HepG2 (cell line): Measurements from ENCODE around the gene PPARA. TPM values are rescaled to one million over a fixed set of nuclear protein-coding genes. Genes with fewer than 3 reads are reported as not detected.

ENCODE experiments used
- GTF3A ChIP-seq: sonication (generic); formaldehyde crosslinking; conservative IDR thresholded peaks from 2 replicates; pipeline ENCODE4 v1.4.0; 2020; ENCODE audit warnings: mild to moderate bottlenecking, missing genetic modification reagents
- HNF1A ChIP-seq, 2 experiments: sonication (generic) in 1 of 2; formaldehyde crosslinking in 1 of 2; IDR thresholded peaks; 2 replicates each; pipeline versions ENCODE4 v1.4.0 to v1.6.1; 2016 to 2020; ENCODE audit warnings: borderline replicate concordance in 1 of 2, low read depth in 1 of 2, mild to moderate bottlenecking in 1 of 2, missing genetic modification reagents in 1 of 2
- KIAA2018 ChIP-seq: sonication (generic); formaldehyde crosslinking; IDR thresholded peaks from 2 replicates; pipeline ENCODE4 v1.5.0; 2020; ENCODE audit warnings: mild to moderate bottlenecking, missing genetic modification reagents, borderline replicate concordance
- POLR2A ChIP-seq, 2 experiments: IDR thresholded peaks; 2 replicates each; pipeline ENCODE4 v1.6.1; 2011; ENCODE audit warnings: low read depth in 2 of 2, low read length in 2 of 2, mild to moderate bottlenecking in 1 of 2, moderate library complexity in 1 of 2; ENCODE audit not compliant: insufficient read depth in 1 of 2
- REPIN1 ChIP-seq: sonication (generic); formaldehyde crosslinking; IDR thresholded peaks from 2 replicates; pipeline ENCODE4 v1.8.0; 2022; ENCODE audit warnings: missing genetic modification reagents, low read depth, mild to moderate bottlenecking, borderline replicate concordance
- SNAPC2 ChIP-seq: sonication (generic); formaldehyde crosslinking; IDR thresholded peaks from 2 replicates; pipeline ENCODE4 v1.8.1; 2022; ENCODE audit warnings: mild to moderate bottlenecking, missing genetic modification reagents
- TAF15 ChIP-seq: fragments of 200-400 bp; formaldehyde crosslinking; IDR thresholded peaks from one replicate; pipeline ENCODE4 v1.6.1; 2018; ENCODE audit warnings: mild to moderate bottlenecking, low read depth, low read length; ENCODE audit not compliant: poor library complexity, severe bottlenecking
- ZBTB8A ChIP-seq: sonication (generic); formaldehyde crosslinking; IDR thresholded peaks from 2 replicates; pipeline ENCODE4 v1.4.0; 2020; ENCODE audit warnings: mild to moderate bottlenecking, low read depth, missing genetic modification reagents, borderline replicate concordance
- ZFP37 ChIP-seq: sonication (generic); formaldehyde crosslinking; IDR thresholded peaks from 2 replicates; pipeline ENCODE4 v1.4.0; 2020; ENCODE audit warnings: missing genetic modification reagents, borderline replicate concordance
- ZHX1 ChIP-seq: sonication (generic); formaldehyde crosslinking; IDR thresholded peaks from 2 replicates; pipeline ENCODE4 v1.8.1; 2022; ENCODE audit warnings: low read depth, mild to moderate bottlenecking, missing genetic modification reagents
- ZNF263 ChIP-seq: sonication (generic); formaldehyde crosslinking; IDR thresholded peaks from 2 replicates; pipeline ENCODE4 v1.4.0; 2020; ENCODE audit warnings: missing genetic modification reagents
- ZNF883 ChIP-seq: sonication (generic); formaldehyde crosslinking; IDR thresholded peaks from 2 replicates; pipeline ENCODE4 v1.5.1; 2020; ENCODE audit warnings: mild to moderate bottlenecking, missing genetic modification reagents; ENCODE audit errors: not compliant biosample characterization
- polyA plus RNA-seq, 8 experiments: library from polyadenylated mRNA; depleted of rRNA in 3 of 8; stranded (reverse) in 7 of 8; unstranded in 1 of 8; fragments of >200 nt; fragmentation: Illumina TruSeq in 4 of 8; extraction: Trizol in 4 of 8; gene quantifications; 2 replicates each; pipeline versions ENCODE4 v1.2.1 to v1.2.3, GENCODE V29; 2011 to 2016; ENCODE audit warnings: low read depth in 4 of 8, missing spikeins in 1 of 8, mixed read lengths in 1 of 8; ENCODE audit not compliant: insufficient read depth in 1 of 8
- total RNA-seq, 5 experiments: library from RNA; depleted of rRNA; stranded (reverse); fragments of >200 nt; fragmentation: Illumina TruSeq; extraction: Trizol; gene quantifications; 2 replicates each; pipeline ENCODE4 v1.2.3, GENCODE V29; 2016; ENCODE audit warnings: low read depth in 1 of 5

Gene PPARA
- total and polyA plus RNA-seq, 2 of the 13 experiments (the other 11 are each of a cell fraction or from before 2014, with no cell fraction given), result 18.2 to 24.7 TPM

GRCh38 chr22:46132830-46133587 is 17.3 kb upstream of the PPARA start (continued):
- TF ChIP-seq KIAA2018 (CRISPR knock-in tag) (no peak), ZNF883 (CRISPR knock-in tag) (peak; percentile 9), GTF3A (no peak), ZNF263 (CRISPR knock-in tag) (0 out of 2 replicates have a peak, but pooled peaks have one; percentile 25), ZHX1 (CRISPR knock-in tag) (no peak), REPIN1 (CRISPR knock-in tag) (no peak), POLR2A (IDR thresholded peaks at IDR 0.05; ENCODE audit: insufficient read depth in 1 of 2, low read depth in 2 of 2, low read length in 2 of 2) (no peak), ZFP37 (CRISPR knock-in tag) (peak; percentile 64; the same call in 1 of the 2 replicates), HNF1A (IDR thresholded peaks at IDR 0.05; ENCODE audit: low read depth) (no peak), HNF1A (CRISPR knock-in tag; IDR thresholded peaks at IDR 0.05; ENCODE audit: borderline replicate concordance) (no peak; the same call in 1 of the 2 replicates), ZBTB8A (CRISPR knock-in tag) (no peak), TAF15 (no peak), SNAPC2 (CRISPR knock-in tag) (no peak)
